ENCODE measurements around the gene FCRL3.

- TF ChIP-seq CTCF (IDR thresholded peaks at IDR 0.05), result no peak
- TF ChIP-seq POLR2A (IDR thresholded peaks at IDR 0.05), result no peak
Observed at GRCh38 chr1:157682710-157683437, 17.7 kb downstream of the FCRL3 start.

Data from right lobe of liver (tissue), 4 donors.